Fibroblast of the aortic adventitia (primary cell): ENCODE measurements around the gene DAPK1. TPM values are rescaled to one million over a fixed set of nuclear protein-coding genes. Genes with fewer than 3 reads are reported as not detected.

Experiments
- DNase-seq: peaks from one replicate; pipeline ENCODE4 v3.0.0-alpha.2; 2010; ENCODE audit warnings: low read depth
- H3K4me3 ChIP-seq: 2 replicates; pipeline ENCODE4 v1.5.1; 2011; ENCODE audit warnings: low read depth, mild to moderate bottlenecking, control low read depth, low read length, moderate library complexity
- total RNA-seq: library from RNA; depleted of rRNA; stranded (reverse); fragments of >200 nt; gene quantifications from 2 replicates; pipeline ENCODE4 v1.2.3, GENCODE V29; 2012; ENCODE audit warnings: low replicate concordance
- TF ChIP-seq, protein P1 (sequence below): IDR thresholded peaks from 2 replicates; pipeline ENCODE4 v1.5.1; 2011; ENCODE audit warnings: mild to moderate bottlenecking, low read length, control low read depth, inconsistent platforms; ENCODE audit not compliant: insufficient read depth

Gene DAPK1
- total RNA-seq, 1 donor: 30.9 TPM

DNA sequence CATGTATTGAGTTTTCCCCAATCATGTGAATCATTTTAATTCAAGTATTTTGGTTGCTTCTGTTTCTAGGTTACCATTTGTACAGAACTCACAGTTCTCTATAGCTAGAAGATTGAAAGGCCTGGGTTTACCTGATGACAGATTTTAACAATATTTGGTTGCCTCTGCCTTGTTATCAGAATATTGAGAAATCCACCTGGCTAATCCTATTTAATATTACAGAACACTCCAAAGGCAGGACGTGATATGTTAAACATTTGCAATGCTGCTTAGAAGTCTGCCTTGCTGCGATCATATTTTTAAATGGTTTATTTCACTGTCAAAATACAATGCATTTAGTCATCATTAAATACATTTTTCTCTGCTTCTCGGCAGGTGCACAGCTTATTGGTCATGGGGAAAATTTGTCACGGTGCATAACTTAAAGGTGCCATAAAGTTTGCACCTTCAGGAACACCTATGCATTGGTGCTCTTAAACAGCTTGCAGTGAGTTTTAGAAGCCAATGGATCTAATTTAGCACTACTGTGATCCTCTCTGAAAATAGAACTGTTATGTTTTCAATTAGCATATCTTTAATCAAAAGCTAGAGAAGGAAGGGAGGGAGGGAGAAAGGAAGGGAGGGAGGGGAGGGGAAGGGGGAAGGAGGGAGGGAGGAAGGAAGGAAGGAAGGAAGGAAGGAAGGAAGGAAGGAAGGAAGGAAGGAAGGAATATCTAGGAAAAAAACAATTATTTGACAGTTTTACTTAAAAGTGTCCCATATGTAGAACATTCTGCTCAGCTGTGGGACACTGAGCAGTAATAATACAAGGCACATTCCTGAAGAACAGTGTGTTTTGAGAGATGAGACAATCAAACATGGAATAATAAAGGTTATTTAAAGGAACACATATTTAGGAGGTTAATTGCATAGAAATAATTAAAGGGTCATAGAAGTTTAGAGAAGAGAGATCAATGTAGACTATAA is 15.5 kb upstream of the DAPK1 start:
- DNase-seq: no peak
- TF ChIP-seq, protein P1, sequence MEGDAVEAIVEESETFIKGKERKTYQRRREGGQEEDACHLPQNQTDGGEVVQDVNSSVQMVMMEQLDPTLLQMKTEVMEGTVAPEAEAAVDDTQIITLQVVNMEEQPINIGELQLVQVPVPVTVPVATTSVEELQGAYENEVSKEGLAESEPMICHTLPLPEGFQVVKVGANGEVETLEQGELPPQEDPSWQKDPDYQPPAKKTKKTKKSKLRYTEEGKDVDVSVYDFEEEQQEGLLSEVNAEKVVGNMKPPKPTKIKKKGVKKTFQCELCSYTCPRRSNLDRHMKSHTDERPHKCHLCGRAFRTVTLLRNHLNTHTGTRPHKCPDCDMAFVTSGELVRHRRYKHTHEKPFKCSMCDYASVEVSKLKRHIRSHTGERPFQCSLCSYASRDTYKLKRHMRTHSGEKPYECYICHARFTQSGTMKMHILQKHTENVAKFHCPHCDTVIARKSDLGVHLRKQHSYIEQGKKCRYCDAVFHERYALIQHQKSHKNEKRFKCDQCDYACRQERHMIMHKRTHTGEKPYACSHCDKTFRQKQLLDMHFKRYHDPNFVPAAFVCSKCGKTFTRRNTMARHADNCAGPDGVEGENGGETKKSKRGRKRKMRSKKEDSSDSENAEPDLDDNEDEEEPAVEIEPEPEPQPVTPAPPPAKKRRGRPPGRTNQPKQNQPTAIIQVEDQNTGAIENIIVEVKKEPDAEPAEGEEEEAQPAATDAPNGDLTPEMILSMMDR: no peak
- no peak overlapping the region for H3K4me3 ChIP-seq

DNA sequence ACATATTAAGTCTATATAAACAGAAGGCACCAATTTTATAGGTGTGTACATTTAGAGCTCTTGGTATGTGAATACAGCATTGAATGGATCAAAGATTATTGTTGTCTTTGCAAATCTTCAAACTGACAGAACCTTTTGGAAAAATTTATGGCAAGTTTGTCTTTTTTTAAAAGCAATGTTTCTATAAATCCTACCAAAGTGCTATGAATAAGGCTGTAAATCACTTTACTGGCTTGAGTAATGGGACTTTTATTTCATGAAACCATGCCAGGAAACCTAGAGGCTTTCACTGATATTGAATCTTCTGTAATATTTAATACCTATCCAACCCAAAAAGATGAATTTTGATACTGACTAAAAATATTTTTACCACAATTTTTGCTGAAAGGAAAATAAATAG is 7.4 kb upstream of the DAPK1 start:
- no peak for DNase-seq
- TF ChIP-seq, protein P1: no peak
- H3K4me3 ChIP-seq: no peak overlapping the region

DNA sequence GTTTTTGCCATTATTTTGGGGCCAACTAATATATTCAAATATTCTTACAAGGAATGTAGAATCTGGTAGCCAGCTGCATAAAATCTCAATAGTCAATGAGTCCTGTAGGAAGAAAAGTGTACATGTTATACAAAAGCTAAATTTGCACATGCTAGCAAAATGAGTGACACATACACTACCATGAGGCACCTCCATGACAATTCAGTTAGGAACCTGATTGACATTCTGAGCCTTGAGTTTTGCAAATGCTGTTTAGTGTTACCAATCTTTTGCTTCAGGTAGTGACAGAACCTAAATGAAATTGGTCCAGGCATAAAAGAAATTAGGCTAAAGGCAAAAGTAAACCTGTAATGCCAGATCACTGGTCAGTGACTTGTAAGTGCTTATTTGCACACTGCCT is 6.8 kb upstream of the DAPK1 start:
- DNase-seq: no peak
- TF ChIP-seq, protein P1: no peak
- no peak overlapping the region for H3K4me3 ChIP-seq

DNA sequence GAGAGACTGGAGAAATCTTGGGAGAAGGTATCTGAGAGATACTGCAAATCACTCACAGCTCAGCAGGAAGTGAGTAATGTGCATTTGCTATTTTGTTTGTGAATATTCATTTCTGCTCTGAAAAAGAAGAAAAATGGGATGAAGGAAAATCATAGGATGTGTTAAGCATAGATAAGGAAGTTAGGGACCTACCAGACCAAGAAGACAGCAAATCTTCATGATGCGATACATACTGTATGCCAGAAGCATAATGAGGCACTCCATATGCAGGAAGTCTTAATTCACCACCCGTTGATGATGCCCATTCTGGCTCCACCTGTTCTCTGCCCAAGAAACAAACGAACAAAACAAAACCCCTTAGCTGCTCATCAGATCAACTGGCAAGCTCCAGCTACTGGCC is 6.1 kb upstream of the DAPK1 start:
- DNase-seq: no peak
- no peak overlapping the region for H3K4me3 ChIP-seq
- TF ChIP-seq, protein P1: no peak

DNA sequence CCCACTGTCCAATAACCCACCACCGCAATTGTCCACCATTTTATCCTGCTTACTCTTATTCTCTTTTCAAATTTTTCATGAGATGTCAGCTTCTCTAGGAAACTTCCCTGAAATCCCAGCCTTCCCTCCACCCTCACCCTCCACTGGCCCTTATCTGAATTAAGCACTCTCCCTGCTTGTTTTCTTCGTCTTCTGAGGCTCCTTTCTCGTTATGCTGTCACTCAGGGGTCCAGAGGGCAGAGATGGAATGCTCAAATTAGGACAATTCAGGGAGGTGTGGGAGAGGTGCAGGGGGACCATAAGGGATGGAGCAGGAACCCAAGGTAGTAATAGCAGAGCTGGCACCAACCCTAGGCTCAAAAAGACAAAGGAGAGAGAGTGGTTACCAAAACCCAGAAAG is 5.0 kb upstream of the DAPK1 start:
- no peak for DNase-seq
- no peak overlapping the region for H3K4me3 ChIP-seq
- TF ChIP-seq, protein P1: no peak

DNA sequence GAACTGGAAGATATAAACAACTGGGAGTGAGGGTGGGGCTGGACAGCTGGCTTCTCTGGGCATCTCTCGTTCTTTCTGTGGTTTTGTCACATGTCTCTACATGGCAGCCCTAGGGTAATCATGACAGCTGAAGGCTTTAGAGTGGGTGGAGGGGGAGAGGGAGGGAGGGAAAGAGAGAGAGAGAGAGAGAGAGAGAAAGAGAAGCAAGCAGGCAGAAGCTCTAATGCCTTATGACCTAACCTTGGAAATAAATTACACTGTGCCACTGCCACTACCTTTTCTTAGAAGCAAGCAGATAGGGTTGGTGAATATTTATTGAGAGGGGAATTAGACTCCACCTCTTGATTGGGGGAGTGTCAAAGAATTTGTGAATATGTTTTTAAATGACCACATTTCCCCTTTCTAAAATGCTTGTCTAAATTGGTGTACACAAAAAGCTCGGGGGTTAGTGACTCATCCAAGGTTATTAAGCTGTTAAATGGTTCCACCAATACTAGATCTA is 2.6 kb upstream of the DAPK1 start:
- no peak for DNase-seq
- no peak overlapping the region for H3K4me3 ChIP-seq
- TF ChIP-seq, protein P1: no peak
